GM12872 (cell line): ENCODE measurements around the gene CORT.

Experiments
- CTCF ChIP-seq: IDR thresholded peaks from 3 replicates; pipeline ENCODE4 v1.5.1; 2011; ENCODE audit warnings: low read depth, mild to moderate bottlenecking, low read length, moderate library complexity; ENCODE audit not compliant: insufficient read depth

Gene CORT

GRCh38 chr1:10494418-10494753 lies 44.6 kb downstream of the CORT start:
- no peak for TF ChIP-seq CTCF

DNA sequence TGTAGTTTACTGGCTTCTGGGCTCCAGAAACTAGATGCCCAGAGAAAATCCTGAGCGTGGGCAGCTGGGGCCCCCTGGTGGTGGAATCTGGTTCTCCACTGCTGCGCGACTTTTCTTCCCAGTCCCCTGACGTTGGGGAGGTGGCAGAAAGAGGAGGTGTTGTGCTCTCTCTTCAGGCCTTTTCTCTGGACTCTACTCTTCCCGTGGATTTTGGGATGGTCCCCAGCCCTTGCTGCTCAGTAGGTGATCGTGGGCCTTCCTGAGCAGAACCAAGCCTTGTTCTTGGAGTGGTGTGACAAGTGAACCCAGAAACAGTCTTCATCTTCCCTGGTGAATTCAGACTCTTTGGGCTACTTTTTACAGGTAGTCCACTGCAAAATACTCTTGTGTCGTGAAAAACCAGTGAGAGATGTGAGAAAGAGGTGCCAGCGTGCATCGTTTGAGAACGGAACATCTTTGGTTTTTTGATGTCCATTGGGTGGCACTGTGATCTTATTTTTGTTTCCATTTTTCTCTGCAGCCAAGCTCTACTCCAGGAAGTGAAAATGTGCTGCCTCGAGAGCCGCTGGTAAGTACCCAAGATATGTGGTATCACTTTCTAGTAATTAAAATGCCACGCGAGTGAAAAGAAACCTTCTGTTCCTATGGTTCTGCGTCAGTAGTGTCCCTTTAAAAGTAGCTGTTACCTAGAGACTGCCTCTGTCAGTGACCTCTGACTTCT lies 45.1 kb downstream of the CORT start:
- TF ChIP-seq CTCF, result peak; percentile 89

DNA sequence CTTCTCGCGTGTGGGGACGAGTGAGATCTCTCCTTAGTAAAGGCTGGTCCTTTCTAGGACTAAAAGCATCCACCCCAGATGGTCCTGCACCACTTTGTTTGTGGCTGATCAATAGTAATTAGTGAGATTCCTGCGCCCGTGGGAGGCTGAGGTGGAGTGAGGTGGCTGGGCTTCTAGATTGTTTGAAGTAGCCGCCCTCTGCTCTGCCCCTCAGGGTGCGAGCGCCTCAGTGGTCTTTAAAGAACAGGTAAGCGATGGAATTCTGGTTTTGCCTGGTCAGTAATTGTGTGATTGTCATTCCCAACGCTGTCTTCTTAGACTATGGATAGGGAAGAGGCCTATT lies 45.6 kb downstream of the CORT start:
- TF ChIP-seq CTCF, result no peak

- TF ChIP-seq CTCF, result no peak
These were observed 46.1 kb downstream of the CORT start for GRCh38 chr1:10495952-10496351.

DNA sequence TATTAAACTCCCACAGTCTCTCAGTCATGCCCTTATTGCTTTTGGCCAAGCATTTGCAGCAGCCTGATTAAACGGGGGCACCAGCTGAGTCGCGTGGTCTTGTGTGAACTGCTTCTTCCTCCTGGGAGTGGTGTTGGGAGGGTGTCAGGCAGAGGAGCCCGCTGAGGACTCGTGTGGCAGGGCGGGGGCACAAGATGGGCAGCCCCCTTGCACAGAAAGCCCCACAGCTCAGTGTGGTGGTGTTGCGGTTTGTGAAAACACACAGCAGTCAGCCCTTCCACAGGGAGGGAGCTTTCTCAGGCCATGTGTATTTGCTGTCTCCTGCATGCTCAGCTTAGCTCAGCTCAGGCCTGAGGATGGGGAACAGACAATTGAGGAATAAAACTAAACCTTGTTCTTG lies 47.3 kb downstream of the CORT start:
- TF ChIP-seq CTCF, result no peak

DNA sequence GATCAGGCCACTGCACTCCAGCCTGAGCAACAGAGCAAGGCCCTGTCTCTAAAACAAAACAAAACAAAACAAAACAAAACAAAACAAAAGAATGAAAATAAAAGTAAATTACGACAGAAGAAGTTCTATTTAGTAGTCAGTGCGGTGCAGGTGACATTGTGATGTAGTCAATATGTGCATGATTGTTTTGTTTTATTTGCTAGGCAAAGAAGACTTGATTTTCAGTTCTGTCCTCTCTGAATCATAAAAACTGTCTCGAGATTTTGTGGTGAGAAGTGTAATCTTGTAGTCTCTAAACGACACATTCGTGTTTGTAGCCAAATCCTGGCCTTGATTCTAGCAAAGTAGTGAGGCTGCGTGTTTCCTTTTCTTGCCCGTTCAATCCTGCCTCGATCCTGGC lies 48.4 kb downstream of the CORT start:
- TF ChIP-seq CTCF, result no peak
